GM21390 (cell line): ENCODE measurements around the gene TMEM163.
"Not testable (repeated sequence)": the region's sequence is repeated elsewhere in the genome, so short reads cannot be mapped to it uniquely, and the experiment has no call there.

Experiments
- ATAC-seq: cut with Tn5 transposase; IDR thresholded peaks from one replicate; pipeline ENCODE4 v1.9.1; 2021; ENCODE audit not compliant: unreplicated experiment

The TMEM163 gene

GRCh38 chr2:134540990-134541389 is 177.8 kb downstream of the TMEM163 start:
- ATAC-seq, result no peak

GRCh38 chr2:134539981-134540380 is 178.8 kb downstream of the TMEM163 start:
- no peak for ATAC-seq

DNA sequence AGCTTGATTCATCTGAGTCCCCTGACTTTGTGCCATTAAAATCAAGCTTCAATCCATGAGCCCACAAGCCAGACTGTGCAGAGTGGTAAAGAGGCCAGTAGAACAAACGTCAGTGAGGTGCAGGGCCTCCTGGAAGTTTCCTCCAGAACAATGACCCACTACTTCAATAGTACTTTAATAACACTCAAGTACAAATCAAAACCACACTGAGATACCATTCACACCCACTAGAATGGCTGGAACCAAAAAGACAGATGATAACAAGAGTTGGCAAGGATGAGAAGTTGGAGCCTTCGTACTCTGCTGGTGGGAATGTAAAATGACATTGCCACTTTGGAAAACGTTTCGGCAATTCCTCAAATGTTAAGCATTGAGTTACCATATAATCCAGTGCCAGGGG is 181.1 kb downstream of the TMEM163 start:
- ATAC-seq, result no peak

DNA sequence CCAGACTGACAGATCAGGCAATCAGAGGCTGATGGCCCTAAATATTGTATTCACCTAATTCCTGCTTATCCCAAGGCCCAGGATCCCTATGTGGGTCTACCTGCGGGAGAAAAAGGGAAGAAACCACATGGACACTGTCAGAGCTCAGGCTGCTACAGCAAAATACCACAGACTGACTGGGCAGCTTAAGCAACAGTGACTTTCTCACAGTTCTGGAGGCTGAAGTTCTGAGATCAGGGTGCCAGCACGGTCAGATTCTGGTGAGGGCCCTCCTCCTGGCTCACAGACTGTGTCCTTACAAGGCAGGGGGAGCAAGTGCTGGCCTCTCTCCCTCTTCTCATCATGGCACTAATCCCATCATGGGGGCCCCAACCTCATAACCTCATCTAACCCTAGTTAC is 181.7 kb downstream of the TMEM163 start:
- no peak for ATAC-seq

DNA sequence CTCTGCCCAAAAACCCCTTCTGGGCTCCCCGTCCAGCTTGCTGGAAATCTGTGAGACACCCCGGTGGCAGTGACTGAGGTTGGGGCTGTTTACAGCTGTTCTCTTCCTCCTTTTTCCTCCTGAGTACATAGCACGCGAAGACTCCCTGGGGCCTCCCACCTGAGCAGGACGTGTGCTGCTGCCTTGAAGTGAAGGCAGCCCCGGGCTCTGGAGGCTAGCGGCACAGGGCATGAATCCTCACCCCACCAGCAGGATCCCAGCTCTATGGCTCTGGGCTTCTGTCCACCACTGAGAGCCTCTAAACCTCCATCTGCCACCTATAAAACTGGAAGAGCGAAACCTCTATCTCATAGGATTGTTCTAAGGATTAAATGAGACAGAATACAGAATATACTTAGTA is 182.5 kb downstream of the TMEM163 start:
- no peak for ATAC-seq

DNA sequence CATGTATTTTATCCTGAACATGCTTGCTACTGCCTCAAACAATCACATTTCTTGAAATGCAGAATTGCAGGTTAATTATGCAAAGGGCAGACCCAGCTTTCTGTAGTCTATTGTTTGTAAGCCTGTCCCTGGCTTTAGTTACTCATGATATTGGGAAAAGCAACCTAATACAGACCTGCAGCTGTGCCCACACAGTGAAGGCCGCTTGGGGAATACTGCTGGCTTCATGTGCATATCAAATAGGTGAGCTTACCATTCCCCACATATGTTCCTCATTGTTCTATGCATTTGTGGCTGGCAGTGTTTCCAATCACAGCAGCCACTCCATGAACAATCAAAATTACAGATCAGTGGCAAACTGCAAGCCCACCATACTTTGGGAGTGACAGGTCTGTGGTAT is 186.3 kb downstream of the TMEM163 start:
- no peak for ATAC-seq

DNA sequence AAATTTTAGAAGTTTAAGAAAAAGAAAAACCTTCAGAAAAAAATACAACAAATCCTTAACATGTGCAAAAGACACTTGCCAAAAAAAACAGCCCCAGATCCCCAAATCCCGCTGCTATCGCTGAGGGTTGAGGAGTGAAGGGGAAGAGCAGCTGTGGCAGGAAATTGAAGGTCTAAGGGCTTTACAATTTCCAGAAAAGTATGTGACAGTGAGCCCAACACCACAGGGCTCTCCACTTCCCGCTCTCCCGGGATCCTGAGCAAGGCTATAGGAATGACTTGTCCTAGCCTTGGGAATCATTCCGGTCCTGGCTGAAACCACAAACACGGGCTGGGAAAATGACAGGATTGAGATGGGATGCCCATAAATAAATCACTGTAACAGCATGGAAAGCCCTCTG is 191.4 kb downstream of the TMEM163 start:
- no peak for ATAC-seq

DNA sequence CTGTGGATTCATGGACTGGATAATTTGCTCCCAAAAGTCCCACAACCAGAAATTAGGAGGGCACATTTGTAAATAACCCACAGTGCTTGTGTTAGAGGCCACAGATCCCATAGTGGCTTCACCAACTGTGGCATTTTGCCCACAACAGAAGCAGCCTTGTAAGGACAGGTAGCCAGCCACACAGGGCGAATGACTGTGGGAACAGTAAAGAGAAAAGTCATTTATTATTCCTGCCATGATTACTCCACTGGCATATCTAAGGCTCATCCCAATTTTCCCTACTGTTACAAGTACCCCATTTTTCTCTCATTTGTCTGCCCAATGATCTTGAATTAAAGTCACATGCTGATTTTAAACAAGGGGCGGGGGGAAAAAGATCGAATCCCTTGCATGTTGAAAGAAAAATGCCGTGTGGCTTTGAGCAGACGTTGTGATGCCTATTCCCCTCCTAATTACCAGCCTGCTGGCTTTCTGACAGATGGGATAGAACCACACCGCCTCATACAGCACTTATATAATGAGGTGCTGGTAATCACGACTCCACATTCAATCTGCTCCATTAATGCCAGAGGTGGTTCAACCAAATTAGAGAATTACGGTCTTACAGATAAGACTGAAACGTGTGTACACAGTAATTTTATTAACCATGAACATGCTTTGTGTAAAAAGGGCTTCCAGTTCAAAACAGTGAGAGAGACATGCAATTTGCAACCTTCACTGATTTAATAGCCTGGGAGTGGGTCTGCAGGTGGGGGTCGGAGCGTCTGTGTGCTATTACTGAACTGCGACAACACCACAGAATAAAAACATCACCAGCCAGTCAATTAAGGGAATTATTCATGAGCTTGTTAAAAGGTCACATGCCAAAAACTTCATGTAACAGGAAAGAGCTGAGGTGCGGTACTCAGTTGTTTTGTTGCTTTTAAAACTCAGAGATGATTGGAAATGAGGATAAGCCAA is 196.0 kb downstream of the TMEM163 start:
- no peak for ATAC-seq

DNA sequence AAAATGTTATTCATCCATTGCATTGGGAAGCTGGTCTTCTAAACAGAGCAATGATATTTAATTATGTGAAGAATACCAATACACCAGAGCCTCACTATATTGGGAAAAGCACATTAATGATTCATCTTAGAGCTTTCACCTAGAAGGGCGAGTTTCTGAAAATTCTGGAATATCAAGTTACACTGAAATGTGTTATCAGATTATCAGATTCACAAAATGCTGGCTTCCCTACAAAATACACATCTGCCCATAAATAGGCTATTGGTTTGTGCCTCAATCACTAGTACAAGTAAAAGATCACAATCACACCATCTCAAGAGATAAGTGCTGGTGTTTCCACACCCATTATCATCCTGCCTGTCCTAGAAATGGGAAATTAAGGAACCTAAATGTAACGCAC is 200.7 kb downstream of the TMEM163 start:
- no peak for ATAC-seq

- ATAC-seq, result no peak
Measured at GRCh38 chr2:134515137-134515536, 203.7 kb downstream of the TMEM163 start.

DNA sequence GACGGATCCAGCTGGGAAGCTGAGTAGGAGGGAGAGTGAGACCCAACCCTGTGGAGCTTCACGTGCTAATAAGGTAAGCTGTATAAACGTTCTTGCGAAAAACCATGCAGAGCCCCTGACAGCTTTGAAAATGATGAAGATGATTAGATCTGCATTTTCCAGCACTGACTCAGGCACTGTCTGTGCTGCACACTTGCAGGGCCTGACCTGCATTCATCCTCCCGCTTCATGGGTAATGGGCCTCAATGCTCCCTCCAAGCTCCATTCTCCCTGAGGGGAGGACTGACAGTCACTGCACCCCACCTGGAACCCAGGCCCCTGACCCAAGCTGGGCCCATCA is 205.4 kb downstream of the TMEM163 start:
- ATAC-seq, result no peak

DNA sequence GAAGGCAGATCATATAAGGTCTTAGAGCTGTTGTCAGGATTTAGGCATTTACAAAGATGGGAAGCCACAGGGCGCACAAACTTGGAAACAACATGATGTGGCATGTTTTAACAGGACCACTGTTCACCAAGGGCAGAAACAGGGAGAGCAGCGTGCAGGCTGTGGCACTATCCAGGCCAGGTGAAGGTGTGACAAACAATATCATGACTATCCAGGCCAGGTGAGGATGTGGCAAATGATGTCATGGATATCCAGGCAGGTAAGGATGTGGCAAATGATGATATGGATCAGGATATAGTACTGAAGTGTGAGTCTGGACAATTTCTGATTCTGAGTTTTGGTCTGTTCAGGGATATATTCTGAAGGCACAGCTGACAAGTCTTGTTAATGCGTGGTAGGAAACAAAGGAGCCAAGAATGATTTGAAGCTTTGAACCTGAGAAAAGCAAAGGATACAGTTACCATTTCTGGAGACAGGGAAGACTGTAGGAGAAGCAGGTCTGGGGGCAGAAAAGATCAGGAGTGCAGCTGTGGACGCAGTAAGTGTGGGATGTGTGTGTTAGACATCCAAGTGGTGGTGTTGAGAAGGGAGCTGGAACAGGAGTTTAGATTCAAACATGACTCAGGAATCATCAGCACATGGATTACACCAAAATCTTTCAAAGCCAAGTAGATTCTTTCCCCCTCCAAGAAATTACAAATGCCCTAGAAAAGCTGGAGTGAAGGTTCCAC is 205.9 kb downstream of the TMEM163 start:
- ATAC-seq, result no peak

GRCh38 chr2:134508391-134508790 is 210.4 kb downstream of the TMEM163 start:
- ATAC-seq, result no peak

GRCh38 chr2:134507697-134508096 is 211.1 kb downstream of the TMEM163 start:
- no peak for ATAC-seq

DNA sequence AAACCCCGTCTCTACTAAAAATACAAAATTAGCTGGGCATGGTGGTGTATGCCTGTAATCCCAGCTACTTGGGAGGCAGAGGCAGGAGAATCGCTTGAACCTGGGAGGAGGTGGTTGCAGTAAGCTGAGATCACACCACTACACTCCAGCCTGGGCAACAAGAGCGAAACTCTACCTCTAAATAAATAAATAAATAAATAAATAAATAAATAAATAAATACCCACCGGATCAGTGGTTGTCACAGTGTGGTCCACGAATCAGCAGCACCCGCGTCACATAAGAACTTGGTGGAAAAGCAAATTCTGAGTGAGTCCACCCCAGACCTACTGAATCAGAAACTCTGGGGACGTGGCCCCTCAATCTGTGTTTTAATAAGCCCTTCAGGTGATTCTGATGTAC is 211.6 kb downstream of the TMEM163 start:
- ATAC-seq, result not testable (repeated sequence)

- ATAC-seq, result no peak
Measured at GRCh38 chr2:134505446-134505845, 213.4 kb downstream of the TMEM163 start.

- ATAC-seq, result no peak
Measured at GRCh38 chr2:134504586-134505336, 214.0 kb downstream of the TMEM163 start.

DNA sequence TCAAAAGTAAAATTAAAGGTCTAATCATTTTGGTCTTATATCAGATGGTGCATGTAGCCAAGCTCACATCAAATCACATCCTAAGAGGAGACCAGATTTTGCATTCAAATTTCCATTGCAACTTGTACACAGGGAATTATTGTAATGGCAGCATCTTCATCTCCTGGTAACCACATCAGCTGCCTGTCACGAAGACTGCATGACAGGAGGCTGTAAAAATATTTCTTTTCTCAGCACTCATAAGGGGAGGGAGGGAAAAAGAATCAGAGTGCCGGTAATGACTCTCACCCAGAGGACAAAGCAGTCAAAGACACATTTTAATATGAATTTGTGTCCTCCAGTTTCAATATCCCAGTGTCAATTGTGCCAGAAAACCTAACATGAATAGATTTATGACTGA is 216.7 kb downstream of the TMEM163 start:
- no peak for ATAC-seq

DNA sequence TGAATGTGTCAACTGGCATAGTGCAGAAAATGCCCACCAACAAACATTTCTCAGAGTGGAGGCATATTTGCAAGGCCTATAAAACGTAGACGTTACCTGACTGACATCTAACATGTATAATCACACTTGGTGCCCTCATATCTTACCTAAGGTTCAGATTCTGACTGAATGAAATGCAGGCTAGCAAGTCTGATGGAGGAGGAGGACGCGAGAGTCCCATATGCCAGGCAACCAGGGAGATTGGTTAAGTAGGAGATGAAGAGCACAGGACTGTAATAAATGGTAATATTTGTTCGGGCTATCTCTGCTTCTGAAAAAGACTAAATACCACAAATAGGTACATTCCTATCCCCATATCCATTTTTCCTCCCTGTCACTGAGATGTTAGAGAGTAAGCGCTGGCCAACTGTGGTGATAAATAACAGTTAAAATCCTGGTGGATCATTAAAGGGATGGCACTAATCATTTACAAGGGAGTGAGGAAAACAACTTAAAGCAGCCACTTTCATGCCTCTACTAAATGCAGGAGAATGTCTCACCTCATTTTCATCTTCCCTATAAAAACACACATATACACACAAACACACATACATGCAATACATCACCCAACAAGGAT is 217.2 kb downstream of the TMEM163 start:
- ATAC-seq, result no peak

GRCh38 chr2:134500211-134500935 is 218.4 kb downstream of the TMEM163 start:
- no peak for ATAC-seq
